Measurements from ENCODE around the gene FHOD1. TPM values are rescaled to one million over a fixed set of nuclear protein-coding genes. Genes with fewer than 3 reads are reported as not detected.
A peak's percentile ranks its signal among the peaks of the same experiment; 100 is the strongest.

The FHOD1 gene
- total RNA-seq (10 to 100 TPM; 31.0 to 92.5 (median 66.2) TPM), total RNA-seq (20.7 to 113 (median 43.0) reads per million in 29 experiments)
- total RNA-seq (2013) = 21.2 TPM

DNA sequence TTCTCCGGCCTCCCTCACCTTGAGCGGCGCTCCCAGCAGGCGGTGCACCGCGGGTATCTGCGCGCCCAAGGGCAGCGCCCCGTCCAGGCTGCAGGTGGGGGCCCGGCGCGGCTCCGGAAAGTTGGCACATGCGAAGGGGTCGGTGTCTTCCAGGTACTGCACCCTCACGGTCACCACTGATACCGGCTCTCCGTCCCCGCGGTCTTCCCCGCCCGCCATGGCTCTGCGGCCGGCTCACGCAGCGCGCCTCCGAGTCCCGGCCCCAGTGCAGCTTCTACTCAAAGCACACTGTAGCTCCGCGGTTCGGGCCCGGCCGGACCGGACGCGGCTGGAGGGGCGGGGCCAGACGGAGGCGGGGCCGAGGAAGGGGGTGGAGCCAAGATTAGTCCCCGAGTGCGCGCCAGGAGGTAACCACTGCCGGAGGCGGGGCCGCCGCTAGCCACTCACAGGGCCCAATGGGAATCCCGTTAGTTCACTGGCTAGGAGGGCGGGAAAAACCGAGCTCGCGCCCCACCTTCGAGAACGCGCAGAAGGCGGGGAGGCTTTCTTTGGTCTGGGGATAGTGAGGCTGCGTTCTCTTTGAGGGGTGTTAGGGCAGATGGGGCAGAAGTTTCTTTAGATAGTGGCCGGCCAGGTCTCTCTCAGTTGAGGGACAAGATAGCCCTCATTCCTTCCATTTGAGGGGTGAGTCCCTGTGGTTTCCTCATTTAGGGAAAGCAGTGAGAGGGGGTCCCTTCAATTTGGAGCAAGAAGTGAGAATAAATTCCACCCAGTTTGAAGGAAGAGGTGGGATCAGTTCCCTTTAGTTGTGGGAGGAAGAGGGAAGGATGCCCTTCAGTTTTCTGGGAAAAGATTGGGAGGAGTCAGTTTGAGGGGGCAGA lies at the start of gene FHOD1:
TSS of gene FHOD1 (minus strand) at position 290 of the 881 bp plus-strand sequence. CDS start at position 219, 71 bp downstream.
- H3K9me3 Mint-ChIP-seq = no peaks in the 10 kb centered on the region
- Histone ChIP-seq H3K4me1 (ENCODE audit: control insufficient read depth in 1 of 2, extremely low read depth in 1 of 2, insufficient read depth in 2 of 2, low read length in 2 of 2) (peaks cover 24 to 65% of the 10 kb centered on the region in 2 experiments), H3K9me3 (no peaks in the 10 kb centered on the region), H3K36me3 (ENCODE audit: control insufficient read depth in 2 of 2, extremely low read depth in 1 of 2, insufficient read depth in 1 of 2, low read length in 1 of 2) (no peaks in the 10 kb centered on the region), H3K27me3 (replicated peaks in 1 of 2; ENCODE audit: control insufficient read depth in 2 of 2, extremely low read depth in 1 of 2, insufficient read depth in 2 of 2, low read length in 1 of 2) (peaks cover 10 to 18% of the 10 kb centered on the region in 2 experiments), H3K27ac (ENCODE audit: low read length) (peak within 1 kb of the TSS; percentile 88), H3K4me3 (ENCODE audit: control insufficient read depth in 1 of 2, extremely low read depth in 1 of 2, low read length in 1 of 2) (peak within 1 kb of the TSS; percentile 75 to 76)
- peak within 1 kb of the TSS; percentile 81 for H3K27ac Mint-ChIP-seq
- DNase-seq (peak; percentile 85 to 98 (median 92)), ATAC-seq (replicated peaks in 1 of 4) (peak; percentile 78 to 84 (median 81))
- ChIA-PET CTCF (interaction anchor here in 1 of 2 donors (0.6 to 2.5 kb wide), 5 partner anchors 13 to 683 kb away, joined by 3 to 12 read pairs (median 3); partner anchors contain the start of gene TMEM208), POLR2A (interaction anchor here in 1 of 2 donors (1.0 kb wide), 1 partner anchor 20 kb away, joined by 3 read pairs; the partner anchor contains the start of gene TMEM208)
- H3K4me1 Mint-ChIP-seq = peaks cover 40 to 52% (median 45%) of the 10 kb centered on the region in 3 donors
- no peaks in the 10 kb centered on the region for H3K36me3 Mint-ChIP-seq
- H3K4me3 Mint-ChIP-seq = peak within 1 kb of the TSS; percentile 83 to 93 (median 88)
- peaks cover 0 to 9% of the 10 kb centered on the region in 2 donors for H3K27me3 Mint-ChIP-seq
- WGBS (ENCODE audit: insufficient coverage) = under 1% methylated on average over 60 of the region's 60 CpGs

DNA sequence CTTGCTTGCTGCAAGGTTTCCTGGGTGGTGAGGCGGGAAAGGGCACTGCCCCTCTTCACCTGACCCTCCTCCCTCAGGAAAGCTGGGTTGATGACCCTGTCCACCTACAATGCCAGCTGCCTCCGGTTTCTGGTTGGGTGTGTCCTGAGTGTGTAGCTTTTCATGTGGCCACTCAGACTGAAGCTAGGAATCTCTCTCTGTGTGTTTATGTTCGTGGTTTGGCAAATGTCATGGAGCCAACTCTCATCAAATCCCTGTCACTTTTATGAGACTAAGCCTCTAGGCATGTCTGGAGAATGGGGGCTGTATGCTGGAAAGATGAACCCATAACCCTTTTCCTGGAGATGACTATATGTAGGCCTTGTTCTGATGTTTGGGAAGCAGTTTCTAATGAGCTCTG lies 49.1 kb upstream of the FHOD1 start:
- Mint-ChIP-seq H3K27me3 (peaks cover 4 to 5% of the 10 kb centered on the region in 2 donors), H3K4me3 (no peak overlapping the region), H3K36me3 (no peaks in the 10 kb centered on the region), H3K27ac (no peak overlapping the region), H3K4me1 (peaks cover 0 to 6% (median 0%) of the 10 kb centered on the region in 3 donors), H3K9me3 (no peaks in the 10 kb centered on the region)
- DNase-seq (no peak), ATAC-seq (replicated peaks in 1 of 4) (no peak)
- no CpG with 5 or more reads among the region's 3 CpGs for WGBS (ENCODE audit: insufficient coverage)
- H3K4me1 ChIP-seq (ENCODE audit: control insufficient read depth in 1 of 2, extremely low read depth in 1 of 2, insufficient read depth in 2 of 2, low read length in 2 of 2) = peaks cover 0 to 5% of the 10 kb centered on the region in 2 experiments
- H3K9me3 ChIP-seq = no peaks in the 10 kb centered on the region
- ChIA-PET CTCF (interaction anchor here (0.5 to 0.6 kb wide), 2 partner anchors 15 to 484 kb away, joined by 3 read pairs; no protein-coding TSS in a partner anchor), POLR2A (no interaction called here)
- H3K27ac ChIP-seq (ENCODE audit: low read length) = no peak overlapping the region
- peaks cover 0 to 22% of the 10 kb centered on the region in 2 experiments for H3K27me3 ChIP-seq (replicated peaks in 1 of 2; ENCODE audit: control insufficient read depth in 2 of 2, extremely low read depth in 1 of 2, insufficient read depth in 2 of 2, low read length in 1 of 2)
- no peak overlapping the region for H3K4me3 ChIP-seq (ENCODE audit: control insufficient read depth in 1 of 2, extremely low read depth in 1 of 2, low read length in 1 of 2)
- H3K36me3 ChIP-seq (ENCODE audit: control insufficient read depth in 2 of 2, extremely low read depth in 1 of 2, insufficient read depth in 1 of 2, low read length in 1 of 2) = no peaks in the 10 kb centered on the region

DNA sequence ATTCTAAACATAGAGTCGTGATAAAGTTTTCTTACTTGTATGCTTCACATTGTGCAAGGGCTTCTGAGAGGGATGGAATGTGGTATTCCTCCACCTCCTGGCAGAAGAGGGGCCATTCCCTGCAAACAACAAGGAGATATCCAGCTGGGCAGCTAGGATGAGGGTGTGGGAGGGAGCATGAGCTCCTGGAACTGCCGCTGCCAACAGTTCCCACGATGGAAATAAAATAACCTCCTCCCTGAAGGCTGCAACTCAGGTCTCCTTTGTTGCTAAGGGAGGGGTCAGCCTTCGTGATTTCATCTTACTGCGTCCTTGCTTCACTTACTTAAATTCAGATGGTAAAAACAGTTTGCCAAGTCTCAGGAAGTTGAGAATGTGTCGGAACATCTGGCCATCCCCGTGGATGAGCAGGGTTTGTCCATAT lies 47.7 kb upstream of the FHOD1 start:
- peaks cover 0 to 3% of the 10 kb centered on the region in 2 donors for H3K27me3 Mint-ChIP-seq
- H3K9me3 Mint-ChIP-seq = no peaks in the 10 kb centered on the region
- H3K27ac Mint-ChIP-seq = no peak overlapping the region
- Histone ChIP-seq H3K27me3 (replicated peaks in 1 of 2; ENCODE audit: control insufficient read depth in 2 of 2, extremely low read depth in 1 of 2, insufficient read depth in 2 of 2, low read length in 1 of 2) (peaks cover 0 to 15% of the 10 kb centered on the region in 2 experiments), H3K27ac (ENCODE audit: low read length) (no peak overlapping the region), H3K36me3 (ENCODE audit: control insufficient read depth in 2 of 2, extremely low read depth in 1 of 2, insufficient read depth in 1 of 2, low read length in 1 of 2) (no peaks in the 10 kb centered on the region), H3K4me3 (ENCODE audit: control insufficient read depth in 1 of 2, extremely low read depth in 1 of 2, low read length in 1 of 2) (no peak overlapping the region), H3K4me1 (ENCODE audit: control insufficient read depth in 1 of 2, extremely low read depth in 1 of 2, insufficient read depth in 2 of 2, low read length in 2 of 2) (peaks cover 0 to 15% of the 10 kb centered on the region in 2 experiments), H3K9me3 (no peaks in the 10 kb centered on the region)
- DNase-seq (no peak), ATAC-seq (replicated peaks in 1 of 4) (no peak)
- ChIA-PET POLR2A (no interaction called here), CTCF (no interaction called here)
- no peaks in the 10 kb centered on the region for H3K36me3 Mint-ChIP-seq
- H3K4me1 Mint-ChIP-seq = peaks cover 0 to 6% (median 3%) of the 10 kb centered on the region in 3 donors
- no peak overlapping the region for H3K4me3 Mint-ChIP-seq
- WGBS (ENCODE audit: insufficient coverage) = 94% methylated on average over 2 of the region's 7 CpGs

DNA sequence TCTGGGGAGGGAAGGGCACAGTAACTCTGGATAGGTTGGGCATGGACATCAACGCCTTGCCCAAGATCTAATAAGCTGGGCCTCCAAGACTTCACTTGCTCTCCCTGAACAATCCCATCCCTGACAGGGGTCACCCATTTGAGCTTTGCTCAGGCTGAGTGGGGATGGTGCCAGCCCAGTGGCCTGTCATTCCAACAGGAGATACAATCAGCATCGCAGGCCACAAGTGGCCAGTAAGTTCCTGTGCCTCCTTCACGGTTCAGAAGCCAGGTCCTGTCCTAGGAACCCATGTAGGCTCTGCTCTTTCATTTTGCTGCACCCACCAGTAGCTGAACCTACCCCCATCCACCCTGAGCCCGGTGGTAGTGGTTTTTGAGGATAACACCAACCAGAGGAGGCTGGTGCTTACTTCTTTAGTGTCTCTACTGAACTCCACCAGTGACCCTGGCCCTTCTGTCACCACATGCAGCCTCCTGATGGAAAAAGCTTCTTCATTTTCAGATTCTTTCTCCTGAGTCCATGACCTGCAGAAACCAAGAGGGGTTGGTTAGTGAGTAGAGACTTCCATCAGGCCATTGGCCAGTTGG lies 47.0 kb upstream of the FHOD1 start:
- no peak for ATAC-seq (replicated peaks in 1 of 4)
- POLR2A ChIA-PET = no interaction called here
- Histone ChIP-seq H3K9me3 (no peaks in the 10 kb centered on the region), H3K4me1 (ENCODE audit: control insufficient read depth in 1 of 2, extremely low read depth in 1 of 2, insufficient read depth in 2 of 2, low read length in 2 of 2) (peaks cover 0 to 21% of the 10 kb centered on the region in 2 experiments), H3K27ac (ENCODE audit: low read length) (no peak overlapping the region), H3K27me3 (replicated peaks in 1 of 2; ENCODE audit: control insufficient read depth in 2 of 2, extremely low read depth in 1 of 2, insufficient read depth in 2 of 2, low read length in 1 of 2) (peaks cover 0 to 14% of the 10 kb centered on the region in 2 experiments), H3K4me3 (ENCODE audit: control insufficient read depth in 1 of 2, extremely low read depth in 1 of 2, low read length in 1 of 2) (no peak overlapping the region), H3K36me3 (ENCODE audit: control insufficient read depth in 2 of 2, extremely low read depth in 1 of 2, insufficient read depth in 1 of 2, low read length in 1 of 2) (no peaks in the 10 kb centered on the region)
- H3K27me3 Mint-ChIP-seq = peaks cover 0 to 3% of the 10 kb centered on the region in 2 donors
- DNase-seq = no peak
- CTCF ChIA-PET = no interaction called here
- no peaks in the 10 kb centered on the region for H3K36me3 Mint-ChIP-seq
- no peak overlapping the region for H3K27ac Mint-ChIP-seq
- no peak overlapping the region for H3K4me3 Mint-ChIP-seq
- H3K4me1 Mint-ChIP-seq = peaks cover 6 to 11% (median 9%) of the 10 kb centered on the region in 3 donors
- WGBS (ENCODE audit: insufficient coverage) = 90% methylated on average over 2 of the region's 4 CpGs
- H3K9me3 Mint-ChIP-seq = no peaks in the 10 kb centered on the region

DNA sequence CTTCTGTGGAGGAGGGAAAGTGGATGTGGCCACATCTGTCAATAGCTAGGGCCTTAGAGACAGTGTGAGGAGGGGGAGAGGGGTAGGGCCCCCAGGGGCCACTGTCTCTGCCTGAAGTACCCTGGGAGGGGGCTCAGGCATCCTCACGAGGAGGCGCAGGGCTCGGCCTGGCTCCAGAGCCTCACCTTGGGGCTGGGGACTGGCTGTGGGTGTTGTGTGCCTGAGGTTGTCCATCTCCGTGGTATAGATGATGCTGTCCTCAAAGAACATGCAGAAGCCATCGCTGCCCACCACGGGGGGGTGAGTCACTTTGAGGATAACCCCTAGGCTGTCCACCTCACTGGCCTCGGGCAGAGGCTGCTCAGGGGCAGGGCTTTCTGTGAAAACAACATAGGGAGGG lies 44.2 kb upstream of the FHOD1 start:
- no peaks in the 10 kb centered on the region for H3K27me3 Mint-ChIP-seq
- 73% methylated on average over 2 of the region's 7 CpGs for WGBS (ENCODE audit: insufficient coverage)
- ATAC-seq (replicated peaks in 1 of 4) (no peak), DNase-seq (no peak)
- H3K9me3 Mint-ChIP-seq = no peaks in the 10 kb centered on the region
- no peak overlapping the region for H3K27ac ChIP-seq (ENCODE audit: low read length)
- H3K4me1 ChIP-seq (ENCODE audit: control insufficient read depth in 1 of 2, extremely low read depth in 1 of 2, insufficient read depth in 2 of 2, low read length in 2 of 2) = peaks cover 0 to 28% of the 10 kb centered on the region in 2 experiments
- H3K4me3 Mint-ChIP-seq = no peak overlapping the region
- H3K27me3 ChIP-seq (replicated peaks in 1 of 2; ENCODE audit: control insufficient read depth in 2 of 2, extremely low read depth in 1 of 2, insufficient read depth in 2 of 2, low read length in 1 of 2) = no peaks in the 10 kb centered on the region
- no peak overlapping the region for H3K27ac Mint-ChIP-seq
- H3K36me3 ChIP-seq (ENCODE audit: control insufficient read depth in 2 of 2, extremely low read depth in 1 of 2, insufficient read depth in 1 of 2, low read length in 1 of 2) = peaks cover 0 to 3% of the 10 kb centered on the region in 2 donors
- H3K4me3 ChIP-seq (ENCODE audit: control insufficient read depth in 1 of 2, extremely low read depth in 1 of 2, low read length in 1 of 2) = no peak overlapping the region
- no peaks in the 10 kb centered on the region for H3K9me3 ChIP-seq
- H3K36me3 Mint-ChIP-seq = no peaks in the 10 kb centered on the region
- peaks cover 6 to 11% (median 9%) of the 10 kb centered on the region in 3 donors for H3K4me1 Mint-ChIP-seq
- ChIA-PET POLR2A (no interaction called here), CTCF (no interaction called here)

DNA sequence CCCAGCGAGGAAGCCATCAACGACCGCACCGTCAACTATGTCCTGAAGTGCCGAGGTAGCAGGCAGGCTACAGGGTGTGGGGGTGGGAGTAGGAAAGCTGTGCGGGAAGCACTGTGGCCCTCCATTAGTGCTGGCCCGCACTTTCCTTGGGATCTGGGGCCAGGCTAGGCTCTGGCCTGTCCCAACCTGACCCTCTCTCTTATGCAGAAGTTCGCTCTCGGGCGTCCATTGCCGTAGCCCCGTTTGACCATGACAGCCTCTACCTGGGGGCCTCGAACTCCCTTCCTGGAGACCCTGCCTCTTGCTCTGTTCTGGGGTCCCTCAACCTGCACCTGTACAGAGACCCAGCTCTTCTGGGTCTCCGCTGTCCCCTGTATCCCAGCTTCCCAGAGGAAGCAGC lies 40.7 kb upstream of the FHOD1 start:
- H3K36me3 Mint-ChIP-seq = no peaks in the 10 kb centered on the region
- Histone ChIP-seq H3K36me3 (ENCODE audit: control insufficient read depth in 2 of 2, extremely low read depth in 1 of 2, insufficient read depth in 1 of 2, low read length in 1 of 2) (peaks cover 0 to 16% of the 10 kb centered on the region in 2 donors), H3K4me1 (ENCODE audit: control insufficient read depth in 1 of 2, extremely low read depth in 1 of 2, insufficient read depth in 2 of 2, low read length in 2 of 2) (peaks cover 0 to 22% of the 10 kb centered on the region in 2 experiments), H3K9me3 (no peaks in the 10 kb centered on the region), H3K27ac (ENCODE audit: low read length) (no peak overlapping the region), H3K4me3 (ENCODE audit: control insufficient read depth in 1 of 2, extremely low read depth in 1 of 2, low read length in 1 of 2) (no peak overlapping the region), H3K27me3 (replicated peaks in 1 of 2; ENCODE audit: control insufficient read depth in 2 of 2, extremely low read depth in 1 of 2, insufficient read depth in 2 of 2, low read length in 1 of 2) (no peaks in the 10 kb centered on the region)
- H3K27ac Mint-ChIP-seq = no peak overlapping the region
- no peak for ATAC-seq (replicated peaks in 1 of 4)
- H3K9me3 Mint-ChIP-seq = no peaks in the 10 kb centered on the region
- H3K27me3 Mint-ChIP-seq = no peaks in the 10 kb centered on the region
- POLR2A ChIA-PET = no interaction called here
- 98% methylated on average over 13 of the region's 14 CpGs for WGBS (ENCODE audit: insufficient coverage)
- H3K4me1 Mint-ChIP-seq = peaks cover 6 to 9% (median 6%) of the 10 kb centered on the region in 3 donors
- H3K4me3 Mint-ChIP-seq = no peak overlapping the region
- CTCF ChIA-PET = interaction anchor here in 1 of 2 donors (0.6 kb wide), 1 partner anchor 883 kb away, joined by 3 read pairs; no protein-coding TSS in a partner anchor
- DNase-seq = no peak
